ENCODE results near the gene RNF151.
A peak's percentile ranks its signal among the peaks of the same experiment; 100 is the strongest.

Gene RNF151

GRCh38 chr16:2002406-2003230 lies 36.0 kb downstream of the RNF151 start:
- no peak overlapping the region for H3K4me3 ChIP-seq (ENCODE audit: low read depth, low read length)
- TF ChIP-seq CTCF (IDR thresholded peaks at IDR 0.05; ENCODE audit: low read depth, low read length) = no peak

- TF ChIP-seq CTCF (IDR thresholded peaks at IDR 0.05; ENCODE audit: low read depth, low read length) = no peak
- no peak overlapping the region for H3K4me3 ChIP-seq (ENCODE audit: low read depth, low read length)
Observed at GRCh38 chr16:2003231-2003826, 36.7 kb downstream of the RNF151 start.

- 0 out of 2 replicates have a peak overlapping the region, but pooled peaks have one; percentile 8 for H3K4me3 ChIP-seq (ENCODE audit: low read depth, low read length)
- TF ChIP-seq CTCF (IDR thresholded peaks at IDR 0.05; ENCODE audit: low read depth, low read length) = peak; percentile 97
Observed at GRCh38 chr16:2003827-2004641, 37.4 kb downstream of the RNF151 start.

- TF ChIP-seq CTCF (IDR thresholded peaks at IDR 0.05; ENCODE audit: low read depth, low read length) = no peak
- H3K4me3 ChIP-seq (ENCODE audit: low read depth, low read length) = no peak overlapping the region
Observed at GRCh38 chr16:2004795-2005517, 38.3 kb downstream of the RNF151 start.

- TF ChIP-seq CTCF (IDR thresholded peaks at IDR 0.05; ENCODE audit: low read depth, low read length) = no peak
- no peak overlapping the region for H3K4me3 ChIP-seq (ENCODE audit: low read depth, low read length)
Observed at GRCh38 chr16:2005646-2006045, 39.0 kb downstream of the RNF151 start.

- no peak for TF ChIP-seq CTCF (IDR thresholded peaks at IDR 0.05; ENCODE audit: low read depth, low read length)
- no peak overlapping the region for H3K4me3 ChIP-seq (ENCODE audit: low read depth, low read length)
Observed at GRCh38 chr16:2006317-2006716, 39.7 kb downstream of the RNF151 start.
